Memory B cell (primary cell): ENCODE results near the gene NAP1L4.

ENCODE experiments used
- ATAC-seq: fragments of 150-1000 bp; cut with Tn5 transposase; 2 replicates; pipeline ENCODE4 v1.10.0; 2021; ENCODE audit warnings: low read depth, mild to moderate bottlenecking, moderate library complexity
- DNase-seq, 2 donors: peaks; one replicate each; pipeline ENCODE4 v3.0.0; 2022; ENCODE audit warnings: low spot score in 2 of 2
- H3K27ac Mint-ChIP-seq: one replicate; pipeline ENCODE4 v1.8.0; 2022; ENCODE audit warnings: mild to moderate bottlenecking, moderate library complexity, mixed read lengths
- H3K27me3 Mint-ChIP-seq: one replicate; pipeline ENCODE4 v1.8.0; 2022; ENCODE audit warnings: mixed read lengths
- H3K36me3 Mint-ChIP-seq: one replicate; pipeline ENCODE4 v1.8.0; 2022; ENCODE audit warnings: mild to moderate bottlenecking, mixed read lengths
- H3K4me1 Mint-ChIP-seq: one replicate; pipeline ENCODE4 v1.8.0; 2022; ENCODE audit warnings: mixed read lengths
- H3K4me3 Mint-ChIP-seq: one replicate; pipeline ENCODE4 v1.8.0; 2022; ENCODE audit warnings: mild to moderate bottlenecking, moderate library complexity, mixed read lengths
- H3K9me3 Mint-ChIP-seq: one replicate; pipeline ENCODE4 v1.8.0; 2022; ENCODE audit warnings: mixed read lengths

Gene NAP1L4

GRCh38 chr11:2934611-2935239 lies 57.4 kb downstream of the NAP1L4 start:
- Mint-ChIP-seq H3K4me1 (peaks cover 7% of the 10 kb centered on the region), H3K36me3 (peaks cover 13% of the 10 kb centered on the region), H3K27me3 (peaks cover 6% of the 10 kb centered on the region), H3K27ac (no peak overlapping the region), H3K4me3 (no peak overlapping the region), H3K9me3 (peaks cover 17% of the 10 kb centered on the region)
- no peak for ATAC-seq
- no peak for DNase-seq

GRCh38 chr11:2934021-2934550 lies 58.0 kb downstream of the NAP1L4 start:
- H3K9me3 Mint-ChIP-seq: peaks cover 15% of the 10 kb centered on the region
- peaks cover 13% of the 10 kb centered on the region for H3K36me3 Mint-ChIP-seq
- ATAC-seq (no peak), DNase-seq (no peak)
- no peak overlapping the region for H3K27ac Mint-ChIP-seq
- H3K4me3 Mint-ChIP-seq: no peak overlapping the region
- H3K4me1 Mint-ChIP-seq: peaks cover 7% of the 10 kb centered on the region
- peaks cover 6% of the 10 kb centered on the region for H3K27me3 Mint-ChIP-seq

- no peak overlapping the region for H3K27ac Mint-ChIP-seq
- H3K9me3 Mint-ChIP-seq: peaks cover 10% of the 10 kb centered on the region
- DNase-seq: no peak
- H3K4me1 Mint-ChIP-seq: peaks cover 7% of the 10 kb centered on the region
- no peak overlapping the region for H3K4me3 Mint-ChIP-seq
- peaks cover 8% of the 10 kb centered on the region for H3K27me3 Mint-ChIP-seq
- H3K36me3 Mint-ChIP-seq: peaks cover 10% of the 10 kb centered on the region
- ATAC-seq: peak; percentile 42
Observed at GRCh38 chr11:2933375-2934020, 58.6 kb downstream of the NAP1L4 start.

GRCh38 chr11:2932850-2933251 lies 59.3 kb downstream of the NAP1L4 start:
- H3K9me3 Mint-ChIP-seq: peaks cover 4% of the 10 kb centered on the region
- peaks cover 4% of the 10 kb centered on the region for H3K36me3 Mint-ChIP-seq
- H3K27ac Mint-ChIP-seq: no peak overlapping the region
- DNase-seq (no peak), ATAC-seq (no peak)
- H3K4me1 Mint-ChIP-seq: peaks cover 11% of the 10 kb centered on the region
- peaks cover 8% of the 10 kb centered on the region for H3K27me3 Mint-ChIP-seq
- no peak overlapping the region for H3K4me3 Mint-ChIP-seq

GRCh38 chr11:2931771-2932738 lies 60.1 kb downstream of the NAP1L4 start:
- H3K27me3 Mint-ChIP-seq: peaks cover 8% of the 10 kb centered on the region
- DNase-seq (no peak), ATAC-seq (no peak)
- H3K27ac Mint-ChIP-seq: no peak overlapping the region
- peaks cover 11% of the 10 kb centered on the region for H3K4me1 Mint-ChIP-seq
- no peaks in the 10 kb centered on the region for H3K9me3 Mint-ChIP-seq
- no peak overlapping the region for H3K4me3 Mint-ChIP-seq
- H3K36me3 Mint-ChIP-seq: no peaks in the 10 kb centered on the region

- Mint-ChIP-seq H3K27me3 (peaks cover 8% of the 10 kb centered on the region), H3K4me1 (peaks cover 11% of the 10 kb centered on the region), H3K9me3 (no peaks in the 10 kb centered on the region), H3K36me3 (no peaks in the 10 kb centered on the region), H3K27ac (no peak overlapping the region), H3K4me3 (no peak overlapping the region)
- ATAC-seq (no peak), DNase-seq (no peak)
Observed at GRCh38 chr11:2931420-2931746, 60.7 kb downstream of the NAP1L4 start.

- Mint-ChIP-seq H3K4me1 (peaks cover 11% of the 10 kb centered on the region), H3K9me3 (no peaks in the 10 kb centered on the region), H3K36me3 (no peaks in the 10 kb centered on the region), H3K4me3 (peak overlapping the region; percentile 77), H3K27me3 (peaks cover 8% of the 10 kb centered on the region), H3K27ac (no peak overlapping the region)
- peak; percentile 50 for ATAC-seq
- peak; percentile 35 for DNase-seq
Observed at GRCh38 chr11:2930704-2931419, 61.3 kb downstream of the NAP1L4 start.

GRCh38 chr11:2929950-2930703 lies 62.0 kb downstream of the NAP1L4 start:
- ATAC-seq (peak; percentile 55), DNase-seq (no peak)
- Mint-ChIP-seq H3K36me3 (no peaks in the 10 kb centered on the region), H3K4me3 (peak overlapping the region; percentile 77), H3K27me3 (peaks cover 8% of the 10 kb centered on the region), H3K4me1 (peaks cover 11% of the 10 kb centered on the region), H3K27ac (no peak overlapping the region), H3K9me3 (no peaks in the 10 kb centered on the region)

- H3K9me3 Mint-ChIP-seq: no peaks in the 10 kb centered on the region
- no peak for ATAC-seq
- no peaks in the 10 kb centered on the region for H3K36me3 Mint-ChIP-seq
- peaks cover 8% of the 10 kb centered on the region for H3K27me3 Mint-ChIP-seq
- H3K4me3 Mint-ChIP-seq: peak overlapping the region; percentile 77
- H3K4me1 Mint-ChIP-seq: peaks cover 11% of the 10 kb centered on the region
- no peak for DNase-seq
- no peak overlapping the region for H3K27ac Mint-ChIP-seq
Observed at GRCh38 chr11:2929531-2929949, 62.6 kb downstream of the NAP1L4 start.

- Mint-ChIP-seq H3K27ac (no peak within 1 kb of the TSS), H3K4me1 (peaks cover 11% of the 10 kb centered on the region), H3K36me3 (no peaks in the 10 kb centered on the region), H3K27me3 (peaks cover 8% of the 10 kb centered on the region), H3K4me3 (peak within 1 kb of the TSS; percentile 81), H3K9me3 (no peaks in the 10 kb centered on the region)
- DNase-seq (peak in 1 of 2 donors; percentile 22), ATAC-seq (peak; percentile 51)
Observed at GRCh38 chr11:2928605-2929530, 63.3 kb downstream of the NAP1L4 start, which contains the start of gene PHLDA2. TSS of gene PHLDA2 (minus strand) at chr11:2929420. CDS start at chr11:2929364, 56 bp downstream.

- Mint-ChIP-seq H3K4me3 (peak overlapping the region; percentile 64), H3K9me3 (no peaks in the 10 kb centered on the region), H3K27me3 (peaks cover 8% of the 10 kb centered on the region), H3K27ac (no peak overlapping the region), H3K4me1 (peaks cover 11% of the 10 kb centered on the region), H3K36me3 (no peaks in the 10 kb centered on the region)
- ATAC-seq (no peak), DNase-seq (no peak)
Observed at GRCh38 chr11:2927851-2928604, 64.1 kb downstream of the NAP1L4 start.
